Nucleus accumbens (tissue), 56 donors: ENCODE data around the gene AKR7A2.
A peak's percentile ranks its signal among the peaks of the same experiment; 100 is the strongest.

ENCODE experiments used
- DNase-seq, 56 donors: peaks; one replicate each; lab custom pipeline; 2025; lab: John Stamatoyannopoulos, UW

The AKR7A2 gene

DNA sequence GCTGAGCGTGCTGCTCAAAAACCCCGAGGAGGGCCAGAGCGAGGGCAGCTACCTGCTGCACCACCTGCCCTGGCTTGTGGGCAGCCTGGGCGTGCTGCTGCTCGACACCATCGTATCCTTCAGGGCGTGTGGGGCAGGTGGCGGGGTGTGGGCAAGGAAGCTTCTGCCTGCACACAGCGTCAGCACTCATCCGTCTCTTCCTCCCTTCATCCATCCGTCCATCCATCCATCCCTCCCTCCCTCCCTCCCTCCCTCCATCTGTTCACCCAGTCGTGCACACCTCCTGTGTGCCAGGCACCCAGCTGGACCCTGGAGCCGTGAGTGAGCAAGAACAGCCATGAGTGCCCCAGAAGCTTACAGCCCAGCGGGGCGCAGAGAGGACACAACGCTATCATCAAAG, 15.4 kb upstream of the AKR7A2 start:
- no peak for DNase-seq

DNA sequence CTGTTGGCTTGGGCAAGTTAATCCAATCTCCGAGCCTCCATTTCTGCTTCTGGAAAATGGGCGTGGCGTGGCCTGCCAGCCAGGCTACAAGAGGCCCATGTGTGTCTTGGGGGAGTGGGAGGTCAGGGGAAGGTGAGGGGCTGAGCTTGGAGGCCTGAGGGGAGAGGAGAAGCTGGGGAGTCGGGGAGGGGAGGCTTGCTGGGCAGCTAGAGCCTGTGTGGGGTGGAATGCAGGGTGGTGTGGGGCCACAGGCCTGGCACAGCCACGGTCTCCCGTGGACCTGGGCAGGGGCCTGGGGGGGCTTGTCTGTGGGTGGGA, 14.8 kb upstream of the AKR7A2 start:
- DNase-seq = no peak

DNA sequence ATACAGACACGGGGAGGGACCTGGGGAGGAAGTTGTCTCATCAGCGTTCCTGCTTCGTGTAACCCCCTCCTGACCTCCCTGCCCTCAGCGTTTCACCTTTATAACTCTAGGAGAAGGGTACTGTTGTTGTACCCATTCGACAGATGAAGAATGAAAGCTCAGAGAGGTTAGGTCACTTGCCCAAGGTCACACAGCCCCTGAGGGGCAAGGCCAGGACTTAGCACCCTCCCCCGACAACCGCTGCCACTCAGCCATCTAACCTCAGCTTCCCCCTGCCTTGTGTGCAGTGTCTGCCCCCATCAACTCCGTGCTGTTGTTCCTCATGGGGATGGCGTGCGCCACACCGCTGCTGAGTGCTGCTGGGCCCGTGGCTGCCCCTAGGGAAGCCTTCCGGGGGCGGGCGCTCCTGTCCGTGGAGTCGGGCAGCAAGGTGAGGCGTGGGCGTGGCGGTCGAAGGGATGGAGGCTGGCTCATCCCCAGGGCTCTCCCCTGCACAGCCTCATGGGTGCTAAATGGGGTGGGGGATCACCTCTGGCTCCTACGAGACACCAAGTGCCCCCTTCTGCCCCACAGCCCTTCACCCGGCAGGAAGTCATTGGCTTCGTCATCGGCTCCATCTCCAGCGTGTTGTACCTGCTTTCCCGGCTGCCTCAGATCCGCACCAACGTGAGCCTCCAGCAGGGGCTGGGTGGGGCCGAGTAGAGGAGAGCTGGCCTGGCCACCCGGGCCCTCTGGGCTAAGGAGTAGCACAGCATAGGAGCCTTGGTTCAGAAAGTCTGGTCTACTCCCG, 14.2 kb upstream of the AKR7A2 start:
- DNase-seq = no peak

DNA sequence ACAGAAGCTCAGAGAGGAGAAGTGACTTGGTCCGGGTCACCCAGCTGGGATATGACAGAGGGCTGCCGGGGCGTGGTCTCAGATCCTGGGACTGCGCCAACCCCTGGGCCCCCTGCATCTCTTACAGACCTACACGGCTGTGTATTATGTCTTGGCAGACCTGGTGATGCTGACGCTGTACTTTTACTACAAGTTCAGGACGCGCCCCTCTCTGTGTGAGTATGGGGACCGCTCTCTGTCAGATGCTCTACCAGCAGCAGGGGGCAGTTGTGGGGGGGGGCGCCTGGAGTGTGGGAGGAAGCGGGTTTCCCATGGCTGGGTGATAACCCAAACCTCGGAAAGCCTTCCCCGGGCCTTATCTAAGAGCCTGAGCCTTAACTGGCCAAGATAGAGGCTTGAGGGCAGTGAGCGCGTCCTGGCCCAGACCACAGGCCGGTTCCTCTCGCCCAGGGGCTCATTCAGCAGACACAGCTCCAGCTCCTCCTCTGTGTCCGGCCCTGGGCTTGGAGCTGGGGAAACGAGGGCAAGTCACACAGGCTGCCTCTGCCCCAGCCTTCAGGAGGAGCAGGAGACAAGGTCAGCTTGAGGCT, 13.5 kb upstream of the AKR7A2 start:
- DNase-seq = no peak

DNA sequence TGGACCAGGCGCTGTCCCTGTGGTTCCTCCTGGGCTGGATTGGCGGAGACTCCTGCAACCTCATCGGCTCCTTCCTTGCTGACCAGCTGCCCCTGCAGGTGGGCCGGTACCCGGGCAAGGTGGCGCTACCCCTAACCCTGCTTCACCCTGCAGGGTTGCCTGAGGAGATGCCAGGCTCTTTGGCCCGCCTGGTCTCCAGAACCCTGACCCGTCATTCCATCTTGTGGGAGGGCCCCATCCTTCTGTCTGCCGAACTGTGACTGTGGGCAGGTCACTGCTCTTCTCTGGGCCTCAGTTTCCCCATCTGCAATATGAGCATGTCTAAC, 12.7 kb upstream of the AKR7A2 start:
- DNase-seq = no peak

DNA sequence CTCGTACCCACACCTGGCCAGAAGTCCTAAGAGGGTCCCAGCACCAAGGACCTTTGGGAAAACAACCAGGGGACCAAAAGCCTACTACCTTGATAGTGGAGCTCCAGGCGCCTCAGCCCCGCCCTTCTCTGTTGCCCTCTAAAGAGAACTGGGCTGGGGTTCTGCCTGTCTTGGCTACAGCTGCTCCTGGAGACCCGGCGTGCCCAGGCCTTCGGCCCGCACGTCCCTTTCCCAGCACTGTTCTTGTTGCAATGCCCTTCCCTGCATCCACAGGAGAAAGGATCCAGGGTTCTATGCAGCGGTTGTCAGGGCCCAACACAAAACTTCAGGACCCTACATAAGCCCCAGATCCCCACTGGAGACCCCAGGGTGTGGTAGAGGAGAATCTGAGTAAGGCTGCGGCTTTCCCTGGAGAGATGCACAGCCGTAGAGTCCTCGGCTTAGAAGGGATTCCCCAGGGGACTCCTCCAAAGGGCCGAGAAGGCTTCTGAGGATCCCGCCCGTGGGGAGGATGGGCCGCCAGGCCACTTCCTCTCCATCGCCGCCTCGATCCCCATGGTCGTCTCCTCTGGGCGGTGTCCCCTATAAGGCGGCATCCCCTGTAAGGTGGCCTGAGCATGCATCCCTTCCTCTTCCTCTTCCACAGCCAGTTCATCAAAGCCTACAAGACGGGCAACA, 12.2 kb upstream of the AKR7A2 start:
- DNase-seq = no peak

DNA sequence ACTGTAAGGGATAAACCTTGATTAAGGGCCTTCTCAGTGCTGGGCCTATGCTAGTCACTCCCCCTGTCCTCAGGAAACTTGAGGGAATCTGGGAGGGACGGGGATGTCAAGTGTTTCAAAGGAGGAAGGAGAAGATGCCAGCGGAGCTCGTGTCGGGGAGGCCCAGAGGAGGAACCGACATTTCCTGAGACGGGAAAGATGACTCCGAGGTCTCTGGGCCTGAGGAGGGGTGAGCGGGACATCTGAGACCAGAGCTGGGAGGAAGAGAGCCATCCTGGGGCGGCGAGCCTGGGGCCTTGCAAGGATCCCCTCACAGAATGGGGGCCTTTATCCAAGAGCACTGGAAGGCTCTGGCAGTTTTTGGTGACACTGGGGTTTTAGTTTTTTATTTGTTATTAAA, 10.5 kb upstream of the AKR7A2 start:
- no peak for DNase-seq

DNA sequence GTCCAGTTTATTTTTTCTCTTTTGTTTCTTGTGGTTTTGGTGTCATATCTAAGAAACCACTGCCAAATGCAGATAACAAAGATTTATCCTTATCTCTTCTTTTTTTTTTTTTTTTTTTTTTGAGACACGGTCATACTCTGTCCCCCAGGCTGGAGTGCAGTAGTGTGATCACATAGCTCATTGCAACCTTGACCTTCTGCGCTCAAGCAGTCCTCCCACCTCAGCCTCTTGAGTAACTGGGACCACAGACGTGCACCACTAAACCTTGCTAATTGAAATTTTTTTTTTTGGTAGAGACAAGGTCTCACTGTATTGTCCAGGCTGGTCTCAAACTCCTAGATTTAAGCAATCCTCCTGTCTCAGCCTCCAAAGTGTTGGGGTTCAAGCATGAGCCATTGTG, 9.1 kb upstream of the AKR7A2 start:
- no peak for DNase-seq

DNA sequence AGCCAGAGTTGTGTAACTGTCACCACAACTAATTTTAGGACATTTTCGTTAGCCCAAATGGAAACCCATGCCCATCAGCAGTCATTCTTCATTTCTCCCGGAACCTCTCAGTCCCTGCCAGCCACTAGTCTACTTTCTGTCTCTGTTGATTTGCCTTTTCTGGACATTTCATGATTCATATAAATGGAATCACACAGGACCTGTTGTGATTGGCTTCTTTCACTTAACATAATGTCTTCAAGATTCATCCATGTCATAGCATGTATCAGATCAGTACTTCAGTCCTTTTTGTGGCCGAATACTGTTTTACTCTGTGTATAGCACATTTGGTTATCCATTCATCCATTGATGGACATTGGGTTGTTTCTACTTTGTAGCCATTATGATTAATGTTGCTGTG, 7.3 kb upstream of the AKR7A2 start:
- DNase-seq = no peak

DNA sequence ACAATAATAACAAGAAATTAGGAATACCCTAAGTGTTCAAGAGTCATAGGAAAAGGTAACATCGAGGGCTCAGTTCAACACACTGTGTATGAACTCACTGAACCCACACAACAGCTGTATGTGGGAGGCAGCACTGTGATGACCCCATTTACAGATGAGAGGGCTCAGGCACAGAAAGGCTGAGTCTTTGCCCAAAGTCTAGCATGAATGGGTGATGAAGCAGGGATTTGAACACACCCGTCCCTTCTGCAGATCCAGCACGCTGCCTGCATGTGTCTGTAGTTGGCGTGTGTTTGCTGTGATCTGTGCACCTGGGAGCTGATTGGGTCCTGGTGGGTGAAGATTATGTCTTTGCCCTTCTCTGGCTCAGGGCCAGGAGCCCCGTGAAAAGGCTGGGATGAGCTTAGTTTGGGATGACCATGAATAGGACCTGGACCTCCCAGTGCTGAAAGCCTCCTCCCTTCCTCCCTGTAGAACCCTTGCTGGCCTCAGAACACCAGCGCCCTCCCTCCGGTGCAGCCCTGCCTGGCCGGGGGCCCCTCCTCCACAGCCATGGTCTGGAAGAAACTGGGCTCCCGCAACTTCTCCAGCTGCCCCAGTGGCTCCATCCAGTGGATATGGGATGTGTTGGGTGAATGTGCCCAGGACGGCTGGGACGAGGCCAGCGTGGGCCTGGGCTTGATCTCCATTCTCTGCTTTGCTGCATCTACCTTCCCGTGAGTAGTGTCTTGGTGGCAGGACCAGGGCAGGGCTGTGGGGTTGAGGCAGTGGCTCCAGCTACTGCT, 5.4 kb upstream of the AKR7A2 start:
- DNase-seq = no peak

DNA sequence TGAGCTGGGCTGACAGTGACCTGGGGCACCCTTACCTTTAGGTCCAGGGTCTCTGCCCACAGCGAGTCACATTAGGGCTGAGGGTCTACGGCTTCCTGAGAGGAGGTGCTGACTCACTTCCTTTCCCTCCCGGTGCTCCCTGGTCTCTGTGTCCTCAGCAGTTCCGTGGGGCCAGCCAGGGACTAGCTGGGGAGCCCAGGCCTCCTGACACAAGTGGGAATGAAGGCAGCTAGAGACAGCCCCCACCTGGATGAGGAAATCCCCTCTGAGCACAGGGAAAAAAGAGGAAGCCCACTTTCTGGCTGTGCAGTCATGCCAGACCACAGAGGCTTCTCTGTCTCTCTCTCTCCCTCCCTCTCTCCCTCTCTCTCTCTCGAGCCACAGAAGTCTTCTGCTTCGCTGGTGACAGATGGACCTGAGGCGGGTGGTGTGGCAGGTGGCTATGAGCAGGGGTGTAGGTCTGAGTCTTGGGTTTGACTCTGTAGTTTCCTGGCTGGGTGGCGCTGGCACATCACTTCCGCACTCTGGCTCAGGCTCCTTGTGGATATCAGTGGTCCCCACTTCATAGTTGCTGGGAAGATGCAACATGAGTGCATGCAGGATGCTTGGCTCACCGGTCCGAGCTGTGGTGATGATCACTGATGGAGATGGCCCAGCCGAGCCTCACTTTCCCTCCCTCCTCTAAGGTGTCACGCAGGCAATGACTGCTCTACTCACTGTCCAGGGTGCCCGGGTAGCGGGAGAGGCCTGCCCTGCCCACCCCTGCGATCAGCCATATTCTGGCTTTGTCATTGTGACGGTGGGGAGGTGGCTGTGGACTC, 3.6 kb upstream of the AKR7A2 start:
- no peak for DNase-seq

DNA sequence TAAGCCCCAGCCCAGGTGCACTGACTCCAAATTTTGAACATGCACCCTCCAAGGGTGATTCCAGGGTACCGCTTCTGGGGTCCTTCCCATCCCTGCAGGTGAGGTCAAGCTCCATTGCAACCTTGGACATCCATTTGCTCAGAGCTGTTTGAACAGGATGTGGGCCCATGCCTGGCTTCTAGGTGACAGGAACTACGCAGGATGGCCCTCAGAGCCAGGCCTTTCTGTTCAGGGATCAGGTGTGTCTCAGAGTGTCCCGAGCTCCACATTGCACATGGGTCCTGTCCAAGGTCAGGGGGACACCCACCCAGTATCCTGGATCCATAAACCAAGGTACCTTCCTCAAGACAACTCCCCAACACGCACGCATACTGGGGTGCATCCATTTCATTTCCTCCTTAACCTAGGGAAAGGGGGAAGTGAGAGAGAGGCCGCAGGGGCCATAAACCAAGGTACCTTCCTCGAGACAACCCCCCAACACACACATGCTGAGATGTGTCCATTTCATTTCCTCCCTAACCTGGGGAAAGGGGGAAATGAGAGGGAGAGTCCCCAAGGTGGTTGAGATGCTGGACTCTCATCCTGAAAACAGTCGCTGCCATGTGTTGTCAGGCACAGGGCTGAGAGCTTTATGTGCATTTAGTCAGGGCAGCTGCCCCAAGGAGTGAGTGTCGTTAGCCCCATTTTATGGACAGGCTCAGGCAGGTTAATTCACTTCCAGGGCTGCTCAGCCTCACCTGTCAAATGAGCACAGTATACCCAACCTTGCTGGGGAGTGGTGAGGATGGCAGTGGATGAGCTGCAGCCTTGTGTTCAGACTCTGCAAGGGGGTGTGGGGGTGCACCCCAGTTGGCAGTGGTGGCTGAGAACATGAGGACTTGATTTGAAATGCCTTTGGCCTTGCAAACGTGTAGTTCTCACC, 2.3 kb upstream of the AKR7A2 start:
- no peak for DNase-seq

DNA sequence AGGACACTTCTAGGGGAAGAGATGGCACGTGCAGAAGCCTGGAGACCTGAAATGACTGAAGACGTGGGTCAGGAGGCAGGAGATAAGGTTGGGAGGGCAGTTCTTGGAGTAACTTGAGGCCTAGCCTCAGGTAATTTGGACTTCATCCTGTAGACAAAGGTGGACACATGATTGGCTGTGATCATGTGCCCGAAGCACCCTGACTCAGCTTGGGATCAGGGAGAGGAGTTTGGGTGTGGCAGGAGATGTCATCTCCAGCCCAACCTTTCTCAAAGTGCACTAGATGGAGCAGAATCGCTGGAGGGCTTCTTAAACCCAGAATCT, 1.7 kb upstream of the AKR7A2 start:
- no peak for DNase-seq

DNA sequence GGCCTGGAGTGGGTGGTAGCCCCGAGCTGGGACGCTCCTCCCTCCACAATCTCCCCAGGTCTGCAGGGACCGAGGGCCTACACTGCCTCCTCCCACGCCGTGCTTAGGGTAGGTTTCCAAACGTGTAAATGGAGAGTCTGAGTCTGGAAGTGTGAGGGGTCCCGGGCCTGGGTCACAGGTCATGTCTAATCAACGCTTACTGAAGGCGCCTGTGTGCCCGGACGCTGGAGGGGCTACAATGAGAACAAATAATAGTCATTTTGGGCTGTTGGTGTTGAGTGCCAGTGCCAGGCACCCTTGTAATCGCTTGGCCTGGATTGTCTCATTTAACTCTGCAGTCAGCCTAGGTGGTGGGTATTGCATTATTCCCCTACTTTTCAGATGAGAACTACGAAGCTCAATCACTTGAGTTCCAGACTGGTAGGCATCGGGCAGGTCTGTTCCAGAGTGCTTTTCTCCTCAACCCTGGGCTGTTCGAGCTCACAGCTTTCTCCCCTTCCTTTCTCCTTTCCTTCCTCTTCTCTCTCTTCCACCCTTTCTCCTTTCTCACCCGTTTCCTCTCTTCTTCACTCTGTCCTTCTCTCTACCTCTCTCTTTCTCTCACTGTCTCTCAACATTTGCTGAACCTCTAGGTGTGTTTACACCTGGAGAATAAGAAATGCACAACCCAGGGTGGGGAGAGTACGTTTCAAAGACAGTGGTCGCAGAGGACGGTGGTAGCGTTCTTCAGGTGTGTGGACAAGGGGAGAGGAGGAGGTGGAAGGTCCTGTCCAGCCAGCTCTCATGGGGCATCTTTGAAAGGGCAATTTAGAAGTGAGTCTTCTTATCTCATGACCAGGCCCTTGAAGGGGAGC, 1.1 kb upstream of the AKR7A2 start:
- peak in 1 of 56 donors; percentile 46 for DNase-seq

DNA sequence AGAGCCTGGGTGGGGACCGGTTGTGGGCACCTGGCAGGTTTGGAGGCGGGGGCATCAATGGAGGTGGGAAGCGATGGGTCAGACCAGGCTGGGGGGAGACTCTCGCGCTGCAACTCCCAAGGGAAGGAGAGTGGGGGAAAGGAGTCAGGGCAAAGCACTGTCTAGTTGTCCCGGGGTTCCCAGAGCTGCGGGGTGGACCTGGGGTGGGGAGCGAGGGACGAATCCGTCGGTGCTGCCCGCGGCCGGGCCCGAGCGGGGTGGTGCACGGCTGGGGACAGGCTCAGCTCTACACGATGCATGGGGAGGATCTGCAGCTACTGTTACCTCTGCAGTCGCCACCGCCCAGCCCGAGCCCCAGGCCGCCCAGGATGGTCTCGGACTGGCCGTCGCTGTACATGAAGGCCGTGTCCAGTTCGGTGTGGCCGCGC, 427 bp downstream of the AKR7A2 start:
- peak in 17 of 56 donors; percentile 25 to 68 (median 49) for DNase-seq

DNA sequence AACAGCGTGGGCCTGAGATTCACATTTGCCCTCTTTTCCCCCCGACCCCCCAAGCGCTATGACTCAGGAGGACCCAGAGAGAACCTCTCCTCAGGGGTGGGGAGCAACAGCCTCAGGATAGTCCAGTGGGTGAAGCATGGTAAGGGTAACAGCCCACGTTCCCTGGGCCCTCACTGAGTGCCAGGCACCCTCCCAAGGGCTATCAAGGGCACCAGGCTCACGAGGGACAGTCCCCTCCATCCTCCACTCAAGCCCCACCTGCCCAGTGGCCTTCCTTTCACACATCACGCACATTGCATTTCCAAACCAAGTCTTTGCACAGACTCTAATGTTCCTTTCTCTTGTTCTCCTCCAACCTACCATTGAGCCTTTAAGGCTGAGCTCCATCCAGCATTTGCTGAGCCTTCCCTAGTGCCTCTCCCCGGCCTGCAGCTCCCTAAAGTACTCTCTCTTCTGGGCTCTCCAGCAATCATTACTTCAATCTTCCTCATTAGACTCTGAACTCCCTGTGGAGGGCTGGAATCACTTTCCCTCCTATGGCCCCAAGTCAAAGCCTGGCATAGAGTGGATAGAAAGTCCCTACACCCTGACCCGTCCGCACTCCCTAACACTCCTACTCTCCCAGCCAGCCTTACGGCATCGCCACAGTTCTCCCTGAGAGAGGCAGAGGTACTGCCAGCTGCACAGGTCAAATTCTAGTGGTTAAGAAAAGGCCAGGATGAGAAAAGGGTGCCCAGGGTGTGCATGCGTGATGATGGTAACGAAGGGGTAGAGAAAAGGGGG, 1.0 kb downstream of the AKR7A2 start:
- peak in 1 of 56 donors; percentile 35 for DNase-seq

DNA sequence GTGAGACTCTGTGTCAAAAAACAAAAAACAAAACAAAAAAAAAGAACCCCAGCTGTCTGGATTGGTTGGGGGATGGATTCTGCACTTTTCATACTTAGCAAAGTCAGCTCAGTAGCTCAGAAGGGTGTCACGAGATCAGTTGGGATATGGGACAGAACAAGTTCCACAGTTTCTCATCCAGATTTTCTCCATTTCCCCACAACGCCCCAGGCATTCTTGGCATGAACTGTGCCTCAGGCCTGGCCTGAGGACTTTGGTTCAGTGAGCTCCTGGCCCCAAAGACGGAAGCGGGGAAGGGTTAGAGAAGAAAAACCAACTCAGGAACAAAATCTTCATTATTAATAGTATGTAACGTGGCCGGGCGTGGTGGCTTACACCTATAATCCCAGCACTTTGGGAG, 1.9 kb downstream of the AKR7A2 start:
- no peak for DNase-seq
